ENCODE data around the gene MYO18B. TPM values are rescaled to one million over a fixed set of nuclear protein-coding genes. Genes with fewer than 3 reads are reported as not detected.

MYO18B gene
- polyA plus RNA-seq, 1 donor (not counting 4 experiments of a cell fraction or from before 2014, with no cell fraction given), result not detected

DNA sequence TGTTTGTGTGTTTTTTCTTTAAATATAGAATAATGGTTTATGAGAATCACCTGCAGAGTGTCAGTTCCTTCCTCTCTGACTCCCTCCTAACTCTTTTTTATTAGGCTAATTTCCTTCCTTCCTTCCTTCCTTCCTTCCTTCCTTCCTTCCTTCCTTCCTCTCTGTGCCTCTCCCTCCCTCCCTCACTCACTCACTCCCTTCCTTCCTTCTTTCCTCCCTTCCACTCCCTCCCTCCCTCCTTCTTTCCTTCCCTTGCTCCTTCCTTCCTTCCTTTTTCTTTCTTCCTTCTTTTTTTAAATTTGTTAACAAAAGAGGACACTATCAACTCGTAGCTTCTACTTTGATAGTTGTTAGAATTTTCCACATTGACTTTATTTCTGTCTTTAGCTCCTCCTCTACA, 274.9 kb downstream of the MYO18B start:
- dilution Hi-C loops (cut with MboI; ENCODE audit: extremely low pct_ligation_motif_present, low sequenced_read_pairs), result no loop called here
- H3K9me3 ChIP-seq (ENCODE audit: control insufficient read depth, low read depth, low read length), result no peaks in the 10 kb centered on the region
- TF ChIP-seq EZH2 (IDR thresholded peaks at IDR 0.05; ENCODE audit: low read length), result no peak
- TF ChIP-seq, protein P1, sequence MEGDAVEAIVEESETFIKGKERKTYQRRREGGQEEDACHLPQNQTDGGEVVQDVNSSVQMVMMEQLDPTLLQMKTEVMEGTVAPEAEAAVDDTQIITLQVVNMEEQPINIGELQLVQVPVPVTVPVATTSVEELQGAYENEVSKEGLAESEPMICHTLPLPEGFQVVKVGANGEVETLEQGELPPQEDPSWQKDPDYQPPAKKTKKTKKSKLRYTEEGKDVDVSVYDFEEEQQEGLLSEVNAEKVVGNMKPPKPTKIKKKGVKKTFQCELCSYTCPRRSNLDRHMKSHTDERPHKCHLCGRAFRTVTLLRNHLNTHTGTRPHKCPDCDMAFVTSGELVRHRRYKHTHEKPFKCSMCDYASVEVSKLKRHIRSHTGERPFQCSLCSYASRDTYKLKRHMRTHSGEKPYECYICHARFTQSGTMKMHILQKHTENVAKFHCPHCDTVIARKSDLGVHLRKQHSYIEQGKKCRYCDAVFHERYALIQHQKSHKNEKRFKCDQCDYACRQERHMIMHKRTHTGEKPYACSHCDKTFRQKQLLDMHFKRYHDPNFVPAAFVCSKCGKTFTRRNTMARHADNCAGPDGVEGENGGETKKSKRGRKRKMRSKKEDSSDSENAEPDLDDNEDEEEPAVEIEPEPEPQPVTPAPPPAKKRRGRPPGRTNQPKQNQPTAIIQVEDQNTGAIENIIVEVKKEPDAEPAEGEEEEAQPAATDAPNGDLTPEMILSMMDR (optimal IDR thresholded peaks at IDR 0.05 in 1 of 3, IDR thresholded peaks at IDR 0.05 in 1 of 3, conservative IDR thresholded peaks at IDR 0.05 in 1 of 3; ENCODE audit: extremely low read depth in 1 of 3, insufficient read depth in 2 of 3, low read length in 3 of 3), result no peak
- no peaks in the 10 kb centered on the region for H3K79me2 ChIP-seq (ENCODE audit: control insufficient read depth, insufficient read depth, low read length)
- H4K20me1 ChIP-seq (ENCODE audit: control insufficient read depth, extremely low read depth, insufficient read depth, low read length), result no peaks in the 10 kb centered on the region
- H3K27ac ChIP-seq (ENCODE audit: control insufficient read depth, insufficient read depth, low read length), result no peak overlapping the region
- H3K4me1 ChIP-seq (ENCODE audit: control insufficient read depth, extremely low read depth, insufficient read depth, low read length), result no peaks in the 10 kb centered on the region
- H3K4me3 ChIP-seq (ENCODE audit: control insufficient read depth in 2 of 3, extremely low read depth in 1 of 3, insufficient read depth in 2 of 3, low read depth in 1 of 3, low read length in 3 of 3), result no peak overlapping the region
- DNase-seq (ENCODE audit: low read depth, low spot score) (no peak), FAIRE-seq (no peak)
- no peaks in the 10 kb centered on the region for H3K27me3 ChIP-seq (ENCODE audit: control insufficient read depth, extremely low read depth, insufficient read depth, low read length)
- no peak overlapping the region for H3K9ac ChIP-seq (ENCODE audit: control insufficient read depth, extremely low read depth, insufficient read depth, low read length)
- no peak overlapping the region for H3K4me2 ChIP-seq (ENCODE audit: control insufficient read depth, extremely low read depth, insufficient read depth, low read depth, low read length)
- no peaks in the 10 kb centered on the region for H3K9me1 ChIP-seq (ENCODE audit: control insufficient read depth, extremely low read depth, insufficient read depth, low read length)
- no peak overlapping the region for H2AFZ ChIP-seq (ENCODE audit: control insufficient read depth, low read length)
- no peaks in the 10 kb centered on the region for H3K36me3 ChIP-seq (ENCODE audit: control insufficient read depth in 2 of 2, extremely low read depth in 1 of 2, insufficient read depth in 2 of 2, low read length in 2 of 2)

DNA sequence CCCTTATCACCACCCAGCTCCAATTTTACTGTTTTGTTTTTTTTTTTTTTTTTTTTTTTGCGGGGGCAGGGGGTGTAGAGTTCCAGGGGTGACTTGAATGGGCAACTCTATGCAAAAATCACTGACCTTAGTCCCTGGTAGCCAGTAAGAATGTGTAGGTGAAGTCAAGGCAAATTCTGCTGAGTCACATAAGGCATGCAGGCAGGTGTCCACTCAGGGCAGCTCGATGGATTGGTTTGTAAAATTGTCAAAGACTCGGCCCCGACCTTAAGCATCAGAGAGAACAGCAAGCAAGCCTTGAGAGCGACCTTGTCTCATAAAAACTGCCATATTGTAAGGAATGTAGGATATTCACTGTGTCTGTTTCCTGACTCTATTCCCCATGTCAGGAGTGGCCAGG, 275.9 kb downstream of the MYO18B start:
- Histone ChIP-seq H3K79me2 (ENCODE audit: control insufficient read depth, insufficient read depth, low read length) (no peaks in the 10 kb centered on the region), H3K27ac (ENCODE audit: control insufficient read depth, insufficient read depth, low read length) (no peak overlapping the region), H3K9me3 (ENCODE audit: control insufficient read depth, low read depth, low read length) (no peaks in the 10 kb centered on the region), H3K9ac (ENCODE audit: control insufficient read depth, extremely low read depth, insufficient read depth, low read length) (no peak overlapping the region), H3K27me3 (ENCODE audit: control insufficient read depth, extremely low read depth, insufficient read depth, low read length) (no peaks in the 10 kb centered on the region), H3K36me3 (ENCODE audit: control insufficient read depth in 2 of 2, extremely low read depth in 1 of 2, insufficient read depth in 2 of 2, low read length in 2 of 2) (no peaks in the 10 kb centered on the region), H3K9me1 (ENCODE audit: control insufficient read depth, extremely low read depth, insufficient read depth, low read length) (no peaks in the 10 kb centered on the region), H2AFZ (ENCODE audit: control insufficient read depth, low read length) (no peak overlapping the region), H3K4me2 (ENCODE audit: control insufficient read depth, extremely low read depth, insufficient read depth, low read depth, low read length) (no peak overlapping the region), H3K4me3 (ENCODE audit: control insufficient read depth in 2 of 3, extremely low read depth in 1 of 3, insufficient read depth in 2 of 3, low read depth in 1 of 3, low read length in 3 of 3) (no peak overlapping the region), H3K4me1 (ENCODE audit: control insufficient read depth, extremely low read depth, insufficient read depth, low read length) (no peaks in the 10 kb centered on the region), H4K20me1 (ENCODE audit: control insufficient read depth, extremely low read depth, insufficient read depth, low read length) (no peaks in the 10 kb centered on the region)
- TF ChIP-seq, protein P1 (optimal IDR thresholded peaks at IDR 0.05 in 1 of 3, IDR thresholded peaks at IDR 0.05 in 1 of 3, conservative IDR thresholded peaks at IDR 0.05 in 1 of 3; ENCODE audit: extremely low read depth in 1 of 3, insufficient read depth in 2 of 3, low read length in 3 of 3), result no peak
- dilution Hi-C loops (cut with MboI; ENCODE audit: extremely low pct_ligation_motif_present, low sequenced_read_pairs), result no loop called here
- DNase-seq (ENCODE audit: low read depth, low spot score) (no peak), FAIRE-seq (no peak)

Data from keratinocyte (primary cell).